MCF 10A (cell line): Measurements from ENCODE around the gene ARIH1. TPM values are rescaled to one million over a fixed set of nuclear protein-coding genes. Genes with fewer than 3 reads are reported as not detected.

Source experiments
- BruUV-seq: library from RNA; stranded (reverse); fragments of 400-500 nt; replicated peaks from 2 replicates; lab custom pipeline; 2021; lab: Mats Ljungman, UMichigan
- CTCF ChIA-PET: fragments of 300-600 bp; sonication (Branson Sonifier 250); formaldehyde crosslinking; extraction: SDS; loops from one replicate; lab custom pipeline; 2021; ENCODE audit warnings: antibody characterized with exemption, inconsistent platforms; lab: Yijun Ruan, JAX
- POLR2A ChIA-PET: fragments of 300-600, 350-650 bp; sonication (Branson Sonifier 250); formaldehyde crosslinking; extraction: SDS; loops from one replicate; lab custom pipeline; 2020; ENCODE audit warnings: antibody characterized with exemption, inconsistent platforms; lab: Yijun Ruan, JAX
- DNase-seq: peaks from one replicate; pipeline ENCODE4 v3.0.0-alpha.2; 2018; ENCODE audit not compliant: unreplicated experiment
- H3K27ac Mint-ChIP-seq: one replicate; pipeline ENCODE4 v1.8.0; 2022; ENCODE audit warnings: mild to moderate bottlenecking, low read depth, mixed read lengths; ENCODE audit not compliant: unreplicated experiment
- H3K27me3 Mint-ChIP-seq: one replicate; pipeline ENCODE4 v1.8.0; 2022; ENCODE audit warnings: mixed read lengths; ENCODE audit not compliant: insufficient read depth, unreplicated experiment
- H3K36me3 Mint-ChIP-seq: one replicate; pipeline ENCODE4 v1.8.0; 2022; ENCODE audit warnings: mild to moderate bottlenecking, moderate library complexity, mixed read lengths; ENCODE audit not compliant: insufficient read depth, unreplicated experiment
- H3K4me1 Mint-ChIP-seq: one replicate; pipeline ENCODE4 v1.8.0; 2022; ENCODE audit warnings: mixed read lengths; ENCODE audit not compliant: insufficient read depth, unreplicated experiment
- H3K4me3 Mint-ChIP-seq: one replicate; pipeline ENCODE4 v1.8.0; 2022; ENCODE audit warnings: mild to moderate bottlenecking, moderate library complexity, mixed read lengths; ENCODE audit not compliant: unreplicated experiment
- H3K9me3 Mint-ChIP-seq: one replicate; pipeline ENCODE4 v1.8.0; 2022; ENCODE audit warnings: mixed read lengths; ENCODE audit not compliant: unreplicated experiment
- intact Hi-C: fragments of 100-400 bp; cut with micrococcal nuclease; formaldehyde crosslinking; loops from 2 replicates; pipeline ENCODE4 v1.14.1; 2022
- total RNA-seq: library from RNA; stranded (reverse); gene quantifications from 2 replicates; pipeline ENCODE4 v1.2.3, GENCODE V29; 2022
- TF ChIP-seq, protein P1 (sequence below): fragments of 200-600 bp; IDR thresholded peaks from one replicate; pipeline ENCODE4 v1.8.0; 2022; ENCODE audit warnings: antibody characterized with exemption, mild to moderate bottlenecking; ENCODE audit not compliant: unreplicated experiment

The ARIH1 gene
- total RNA-seq, 1 experiment from 2014 or later, result 235 TPM

DNA sequence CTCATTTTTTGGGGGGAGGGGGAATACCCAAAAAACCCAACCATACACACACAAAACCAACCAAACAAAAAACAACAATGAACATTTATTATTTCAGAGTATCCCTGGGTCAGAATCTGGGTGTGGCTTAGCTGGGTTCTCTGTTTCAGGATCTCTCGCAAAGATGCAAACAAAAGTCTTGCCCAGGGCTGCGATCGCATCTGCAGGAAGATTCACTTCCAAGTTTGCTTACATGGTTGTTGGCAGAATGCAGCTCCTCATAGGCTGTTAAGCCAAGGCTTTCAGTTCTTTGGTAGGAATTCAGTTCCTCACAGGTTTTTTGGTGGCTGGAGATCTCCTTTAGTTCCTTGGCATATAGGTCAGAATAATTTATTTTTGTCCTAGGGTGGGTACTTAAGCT, 13.7 kb upstream of the ARIH1 start:
- DNase-seq, result no peak
- intact Hi-C loops, result no loop called here
- CTCF ChIA-PET, result interaction anchor here (2.7 kb wide), 1 partner anchor 13 kb away, joined by 9 read pairs; no protein-coding TSS in a partner anchor
- TF ChIP-seq, protein P1, sequence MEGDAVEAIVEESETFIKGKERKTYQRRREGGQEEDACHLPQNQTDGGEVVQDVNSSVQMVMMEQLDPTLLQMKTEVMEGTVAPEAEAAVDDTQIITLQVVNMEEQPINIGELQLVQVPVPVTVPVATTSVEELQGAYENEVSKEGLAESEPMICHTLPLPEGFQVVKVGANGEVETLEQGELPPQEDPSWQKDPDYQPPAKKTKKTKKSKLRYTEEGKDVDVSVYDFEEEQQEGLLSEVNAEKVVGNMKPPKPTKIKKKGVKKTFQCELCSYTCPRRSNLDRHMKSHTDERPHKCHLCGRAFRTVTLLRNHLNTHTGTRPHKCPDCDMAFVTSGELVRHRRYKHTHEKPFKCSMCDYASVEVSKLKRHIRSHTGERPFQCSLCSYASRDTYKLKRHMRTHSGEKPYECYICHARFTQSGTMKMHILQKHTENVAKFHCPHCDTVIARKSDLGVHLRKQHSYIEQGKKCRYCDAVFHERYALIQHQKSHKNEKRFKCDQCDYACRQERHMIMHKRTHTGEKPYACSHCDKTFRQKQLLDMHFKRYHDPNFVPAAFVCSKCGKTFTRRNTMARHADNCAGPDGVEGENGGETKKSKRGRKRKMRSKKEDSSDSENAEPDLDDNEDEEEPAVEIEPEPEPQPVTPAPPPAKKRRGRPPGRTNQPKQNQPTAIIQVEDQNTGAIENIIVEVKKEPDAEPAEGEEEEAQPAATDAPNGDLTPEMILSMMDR, result no peak
- H3K36me3 Mint-ChIP-seq, result no peaks in the 10 kb centered on the region
- POLR2A ChIA-PET, result interaction anchor here (0.6 to 3.3 kb wide), 3 partner anchors 13 to 703 kb away, joined by 3 to 16 read pairs (median 4); partner anchors contain the start of gene ARIH1
- BruUV-seq, result no TSS peak
- no peaks in the 10 kb centered on the region for H3K9me3 Mint-ChIP-seq
- no peaks in the 10 kb centered on the region for H3K27me3 Mint-ChIP-seq
- no peak overlapping the region for H3K4me3 Mint-ChIP-seq
- H3K4me1 Mint-ChIP-seq, result no peaks in the 10 kb centered on the region
- H3K27ac Mint-ChIP-seq, result no peak overlapping the region

DNA sequence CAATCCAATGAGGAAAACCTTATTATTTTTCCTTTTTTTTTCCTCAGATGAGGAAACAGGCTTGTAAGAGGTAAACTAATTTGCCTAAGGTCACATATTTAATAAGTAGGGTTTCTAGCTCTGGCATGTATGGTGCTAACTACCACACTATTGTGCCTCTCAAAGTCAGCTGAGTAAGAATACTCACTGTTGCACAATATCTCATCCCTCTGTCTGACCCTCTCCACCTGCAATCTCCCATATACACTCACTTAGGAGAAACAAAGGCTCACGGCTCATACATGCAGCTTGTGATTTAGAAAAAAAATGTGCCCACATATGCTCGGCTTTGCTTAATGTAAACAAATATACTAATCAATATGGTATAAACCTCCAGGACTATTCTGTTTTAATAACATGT, 10.4 kb upstream of the ARIH1 start:
- H3K9me3 Mint-ChIP-seq, result no peaks in the 10 kb centered on the region
- no peak overlapping the region for H3K4me3 Mint-ChIP-seq
- TF ChIP-seq, protein P1, result no peak
- H3K36me3 Mint-ChIP-seq, result no peaks in the 10 kb centered on the region
- intact Hi-C loops, result no loop called here
- CTCF ChIA-PET, result interaction anchor here (0.6 to 1.2 kb wide), 4 partner anchors 10 to 22 kb away, joined by 3 to 4 read pairs (median 3); no protein-coding TSS in a partner anchor
- POLR2A ChIA-PET, result interaction anchor here (1.1 to 3.0 kb wide), 4 partner anchors 10 to 90 kb away, joined by 4 to 21 read pairs (median 11); partner anchors contain the start of genes ARIH1 and HEXA
- DNase-seq, result no peak
- H3K27ac Mint-ChIP-seq, result no peak overlapping the region
- BruUV-seq, result no TSS peak
- H3K27me3 Mint-ChIP-seq, result no peaks in the 10 kb centered on the region
- no peaks in the 10 kb centered on the region for H3K4me1 Mint-ChIP-seq

DNA sequence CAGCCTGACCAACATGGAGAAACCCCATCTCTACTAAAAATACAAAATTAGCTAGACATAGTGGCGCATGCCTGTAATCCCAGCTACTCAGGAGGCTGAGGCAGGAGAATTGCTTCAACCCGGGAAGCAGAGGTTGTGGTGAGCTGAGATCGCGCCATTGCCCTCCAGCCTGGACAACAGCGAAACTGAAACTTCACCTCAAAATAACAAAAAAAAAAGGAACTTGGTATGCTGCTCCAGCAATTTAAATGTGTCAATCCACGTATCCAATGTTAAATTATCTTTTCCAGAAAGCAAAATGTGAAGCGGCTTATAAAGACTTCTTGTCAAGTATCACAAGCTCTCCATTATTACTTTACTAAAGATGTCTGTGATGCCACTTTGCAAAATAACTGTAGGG, 9.9 kb upstream of the ARIH1 start:
- TF ChIP-seq, protein P1, result no peak
- no peak overlapping the region for H3K27ac Mint-ChIP-seq
- no peaks in the 10 kb centered on the region for H3K27me3 Mint-ChIP-seq
- CTCF ChIA-PET, result interaction anchor here (0.7 to 1.2 kb wide), 3 partner anchors 9 to 135 kb away, joined by 3 to 4 read pairs (median 3); no protein-coding TSS in a partner anchor
- intact Hi-C loops, result no loop called here
- H3K9me3 Mint-ChIP-seq, result no peaks in the 10 kb centered on the region
- POLR2A ChIA-PET, result interaction anchor here (1.1 to 2.1 kb wide), 3 partner anchors 9 to 91 kb away, joined by 4 to 21 read pairs (median 4); partner anchors contain the start of gene ARIH1
- H3K36me3 Mint-ChIP-seq, result no peaks in the 10 kb centered on the region
- no peak overlapping the region for H3K4me3 Mint-ChIP-seq
- BruUV-seq, result no TSS peak
- H3K4me1 Mint-ChIP-seq, result no peaks in the 10 kb centered on the region
- DNase-seq, result no peak

DNA sequence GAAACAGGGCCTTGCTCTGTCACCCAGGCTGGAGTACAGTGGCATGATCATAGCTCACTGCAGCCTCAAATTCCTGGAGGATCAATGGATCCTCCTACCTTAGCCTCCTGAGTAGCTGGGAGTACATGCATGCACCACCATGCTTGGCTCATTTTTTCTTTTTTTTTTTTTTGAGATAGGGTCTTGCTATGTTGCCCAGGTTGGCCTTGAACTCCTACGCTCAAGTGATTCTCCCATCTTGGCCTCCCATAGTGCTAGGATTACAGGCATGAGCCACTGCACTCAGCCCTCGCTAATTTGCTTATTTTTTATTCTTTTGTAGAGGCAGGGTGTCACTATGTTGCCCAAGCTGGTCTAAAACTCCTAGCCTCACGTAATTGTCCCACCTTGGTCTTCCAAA, 6.0 kb upstream of the ARIH1 start:
- ChIA-PET CTCF (no interaction called here), POLR2A (no interaction called here)
- H3K36me3 Mint-ChIP-seq, result peaks cover 5% of the 10 kb centered on the region
- no peak overlapping the region for H3K27ac Mint-ChIP-seq
- no peaks in the 10 kb centered on the region for H3K9me3 Mint-ChIP-seq
- no peaks in the 10 kb centered on the region for H3K27me3 Mint-ChIP-seq
- H3K4me1 Mint-ChIP-seq, result peaks cover 3% of the 10 kb centered on the region
- intact Hi-C loops, result no loop called here
- DNase-seq, result no peak
- BruUV-seq, result no TSS peak
- no peak overlapping the region for H3K4me3 Mint-ChIP-seq
- TF ChIP-seq, protein P1, result no peak
